Neural progenitor cell (in vitro differentiated cells): Measurements from ENCODE around the gene SENP1.

Experiments used
- EZH2 ChIP-seq: fragments of 200-600 bp; sonication (generic); IDR thresholded peaks from 2 replicates; pipeline ENCODE4 v1.6.1; 2017; ENCODE audit warnings: antibody characterized with exemption, mild to moderate bottlenecking, moderate library complexity
- EZH2phosphoT487 ChIP-seq: fragments of 200-600 bp; sonication (generic); IDR thresholded peaks from 2 replicates; pipeline ENCODE4 v1.6.1; 2017; ENCODE audit warnings: antibody characterized with exemption
- TF ChIP-seq, protein P1 (sequence below): fragments of 200-600 bp; sonication (generic); IDR thresholded peaks from 2 replicates; pipeline ENCODE4 v1.5.1; 2017; ENCODE audit warnings: antibody characterized with exemption, mild to moderate bottlenecking

DNA sequence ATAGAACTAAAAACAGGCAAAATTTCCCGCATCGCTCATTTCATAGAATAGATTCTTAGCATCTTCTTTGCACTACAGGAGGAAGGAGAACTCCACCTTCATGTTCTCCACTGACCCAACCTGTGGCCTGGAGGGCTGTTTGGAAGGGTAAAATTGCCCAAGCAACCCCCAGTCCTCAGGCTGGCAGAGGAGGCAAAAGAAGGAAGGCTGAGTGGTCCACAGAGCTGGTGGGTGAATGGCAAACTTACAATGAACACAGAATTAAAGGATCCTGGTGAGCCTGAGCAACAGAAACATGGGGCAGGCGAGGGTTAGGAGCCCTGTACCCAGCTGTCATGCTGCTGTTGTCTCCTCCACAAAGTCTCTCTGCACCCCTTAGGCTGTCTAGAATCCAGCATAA is 25.1 kb downstream of the SENP1 start:
- no peak for TF ChIP-seq EZH2
- TF ChIP-seq, protein P1, sequence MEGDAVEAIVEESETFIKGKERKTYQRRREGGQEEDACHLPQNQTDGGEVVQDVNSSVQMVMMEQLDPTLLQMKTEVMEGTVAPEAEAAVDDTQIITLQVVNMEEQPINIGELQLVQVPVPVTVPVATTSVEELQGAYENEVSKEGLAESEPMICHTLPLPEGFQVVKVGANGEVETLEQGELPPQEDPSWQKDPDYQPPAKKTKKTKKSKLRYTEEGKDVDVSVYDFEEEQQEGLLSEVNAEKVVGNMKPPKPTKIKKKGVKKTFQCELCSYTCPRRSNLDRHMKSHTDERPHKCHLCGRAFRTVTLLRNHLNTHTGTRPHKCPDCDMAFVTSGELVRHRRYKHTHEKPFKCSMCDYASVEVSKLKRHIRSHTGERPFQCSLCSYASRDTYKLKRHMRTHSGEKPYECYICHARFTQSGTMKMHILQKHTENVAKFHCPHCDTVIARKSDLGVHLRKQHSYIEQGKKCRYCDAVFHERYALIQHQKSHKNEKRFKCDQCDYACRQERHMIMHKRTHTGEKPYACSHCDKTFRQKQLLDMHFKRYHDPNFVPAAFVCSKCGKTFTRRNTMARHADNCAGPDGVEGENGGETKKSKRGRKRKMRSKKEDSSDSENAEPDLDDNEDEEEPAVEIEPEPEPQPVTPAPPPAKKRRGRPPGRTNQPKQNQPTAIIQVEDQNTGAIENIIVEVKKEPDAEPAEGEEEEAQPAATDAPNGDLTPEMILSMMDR = no peak
- TF ChIP-seq EZH2phosphoT487 = no peak
